Gastroesophageal sphincter (tissue), 4 donors: ENCODE data around the gene USP20. TPM values are rescaled to one million over a fixed set of nuclear protein-coding genes. Genes with fewer than 3 reads are reported as not detected.

Source experiments
- ATAC-seq: fragments of 150-250 bp; one replicate; pipeline ENCODE4 v1.9.1; 2016; ENCODE audit warnings: mild to moderate bottlenecking, moderate library complexity
- H3K27ac ChIP-seq, 4 donors: fragments of 200-600 bp; sonication (generic) in 3 of 4; 1 replicate in 3 of 4; 2 replicates in 1 of 4; pipeline ENCODE4 v1.5.1; 2016 to 2019
- H3K27me3 ChIP-seq: fragments of 200-600 bp; sonication (generic); one replicate; pipeline ENCODE4 v1.5.1; 2019
- H3K36me3 ChIP-seq, 2 donors: fragments of 200-600 bp; sonication (generic); one replicate each; pipeline ENCODE4 v1.5.1; 2019; ENCODE audit warnings: control low read depth in 1 of 2
- H3K4me1 ChIP-seq, 3 donors: fragments of 200-600 bp; sonication (generic); 1 replicate in 2 of 3; 2 replicates in 1 of 3; pipeline ENCODE4 v1.5.1; 2016 to 2019; ENCODE audit warnings: control low read depth in 2 of 3
- H3K4me3 ChIP-seq, 2 donors: fragments of 200-600 bp; sonication (generic); one replicate each; pipeline ENCODE4 v1.5.1; 2019; ENCODE audit warnings: mild to moderate bottlenecking in 1 of 2, moderate library complexity in 1 of 2
- H3K9me3 ChIP-seq, 3 donors: fragments of 200-600 bp; sonication (generic); one replicate each; pipeline ENCODE4 v1.5.1; 2017 to 2019; ENCODE audit warnings: control low read depth in 2 of 3
- CTCF ChIP-seq, 4 experiments: fragments of 200-600 bp in 2 of 4; fragments of 450-650 bp in 2 of 4; sonication (generic) in 1 of 4; IDR thresholded peaks; one replicate each; pipeline ENCODE4 v1.5.1; 2017 to 2019; ENCODE audit warnings: antibody characterized with exemption in 4 of 4, mild to moderate bottlenecking in 2 of 4, moderate library complexity in 2 of 4
- EP300 ChIP-seq: sonication (generic); formaldehyde crosslinking; IDR thresholded peaks from one replicate; pipeline ENCODE4 v1.6.1; 2017; ENCODE audit warnings: antibody characterized with exemption, mild to moderate bottlenecking
- POLR2A ChIP-seq, 2 donors: fragments of 450-650 bp; IDR thresholded peaks; one replicate each; pipeline ENCODE4 v1.6.1; 2017; ENCODE audit warnings: antibody characterized with exemption in 2 of 2, mild to moderate bottlenecking in 2 of 2, moderate library complexity in 1 of 2
- POLR2AphosphoS5 ChIP-seq: sonication (generic); formaldehyde crosslinking; IDR thresholded peaks from one replicate; pipeline ENCODE4 v1.6.1; 2017; ENCODE audit warnings: antibody characterized with exemption
- WGBS, 2 donors: methylation state at CpG; one replicate each; pipeline ENCODE4 v1.1.5; 2018; ENCODE audit warnings: low coverage in 1 of 2; 5-methylcytosine and 5-hydroxymethylcytosine counted together
- total RNA-seq, 4 donors: library from RNA; depleted of rRNA; stranded (reverse); fragments of >200 nt; gene quantifications; one replicate each; pipeline ENCODE4 v1.1.0, GENCODE V29; 2016

The USP20 gene
- total RNA-seq, 4 donors from 2014 or later: 25.9 to 56.8 (median 33.4) TPM

GRCh38 chr9:129875687-129876395, 40.6 kb downstream of the USP20 start:
- Histone ChIP-seq H3K27me3 (no peaks in the 10 kb centered on the region), H3K4me3 (no peak overlapping the region), H3K36me3 (no peaks in the 10 kb centered on the region), H3K27ac (peak overlapping the region in 1 of 4 donors; percentile 4), H3K9me3 (no peaks in the 10 kb centered on the region), H3K4me1 (peaks cover 0 to 14% (median 0%) of the 10 kb centered on the region in 3 donors)
- WGBS, 2 donors: no CpG with 5 or more reads among the region's 27 CpGs
- TF ChIP-seq EP300 (no peak), POLR2A (IDR thresholded peaks at IDR 0.05) (no peak), POLR2AphosphoS5 (no peak), CTCF (IDR thresholded peaks at IDR 0.05) (no peak)
- ATAC-seq: no peak

- Histone ChIP-seq H3K9me3 (no peaks in the 10 kb centered on the region), H3K36me3 (no peaks in the 10 kb centered on the region), H3K27me3 (no peaks in the 10 kb centered on the region), H3K4me1 (peaks cover 0 to 24% (median 0%) of the 10 kb centered on the region in 3 donors), H3K27ac (no peak overlapping the region), H3K4me3 (no peak overlapping the region)
- TF ChIP-seq POLR2A (IDR thresholded peaks at IDR 0.05): no peak
- TF ChIP-seq POLR2AphosphoS5: no peak
- TF ChIP-seq EP300: no peak
- no peak for TF ChIP-seq CTCF (IDR thresholded peaks at IDR 0.05)
- WGBS, 2 donors: 53% methylated on average over 2 of the region's 7 CpGs; no CpG with 5 or more reads in 1 of the 2 donors
- no peak for ATAC-seq
Measured at GRCh38 chr9:129876815-129877214, 41.6 kb downstream of the USP20 start.

- Histone ChIP-seq H3K4me1 (peaks cover 0 to 26% (median 0%) of the 10 kb centered on the region in 3 donors), H3K27ac (no peak overlapping the region), H3K9me3 (no peaks in the 10 kb centered on the region), H3K36me3 (no peaks in the 10 kb centered on the region), H3K4me3 (no peak overlapping the region), H3K27me3 (no peaks in the 10 kb centered on the region)
- TF ChIP-seq EP300 (no peak), POLR2A (IDR thresholded peaks at IDR 0.05) (no peak), CTCF (IDR thresholded peaks at IDR 0.05) (no peak), POLR2AphosphoS5 (no peak)
- 80% methylated on average over 8 of the region's 11 CpGs; no CpG with 5 or more reads in 1 of the 2 donors for whole genome bisulfite sequencing, 2 donors
- ATAC-seq: no peak
Measured at GRCh38 chr9:129878291-129878690, 43.0 kb downstream of the USP20 start.

- Histone ChIP-seq H3K9me3 (no peaks in the 10 kb centered on the region), H3K4me3 (no peak overlapping the region), H3K36me3 (no peaks in the 10 kb centered on the region), H3K27ac (peak overlapping the region in 1 of 4 donors; percentile 89), H3K4me1 (peaks cover 0 to 33% (median 5%) of the 10 kb centered on the region in 3 donors), H3K27me3 (no peaks in the 10 kb centered on the region)
- ATAC-seq: no peak
- 60% methylated on average over 1 of the region's 17 CpGs; no CpG with 5 or more reads in 1 of the 2 donors for WGBS, 2 donors
- TF ChIP-seq POLR2AphosphoS5 (no peak), POLR2A (IDR thresholded peaks at IDR 0.05) (no peak), EP300 (no peak)
Measured at GRCh38 chr9:129879103-129879699, 43.9 kb downstream of the USP20 start.

GRCh38 chr9:129879991-129880653, 44.9 kb downstream of the USP20 start:
- TF ChIP-seq CTCF (IDR thresholded peaks at IDR 0.05) (no peak), EP300 (no peak), POLR2AphosphoS5 (no peak), POLR2A (IDR thresholded peaks at IDR 0.05) (no peak)
- no peak for ATAC-seq

More at GRCh38 chr9:129879991-129880653, 44.9 kb downstream of the USP20 start:
- H3K27me3 ChIP-seq: no peaks in the 10 kb centered on the region
- H3K27ac ChIP-seq: peak overlapping the region in 2 of 4 donors; percentile 55 to 89
- 82 to 100% methylated on average over 1 to 2 of the region's 31 CpGs for WGBS, 2 donors
- no peak overlapping the region for H3K4me3 ChIP-seq
- peaks cover 0 to 42% (median 12%) of the 10 kb centered on the region in 3 donors for H3K4me1 ChIP-seq
- no peaks in the 10 kb centered on the region for H3K36me3 ChIP-seq
- H3K9me3 ChIP-seq: no peaks in the 10 kb centered on the region
